IMR-90 (cell line): ENCODE measurements around the gene TNKS2. TPM values are rescaled to one million over a fixed set of nuclear protein-coding genes. Genes with fewer than 3 reads are reported as not detected.

Source experiments
- ATAC-seq: fragments of 200-7000 bp; cut with Tn5 transposase; 2 replicates; pipeline ENCODE4 v1.9.1; 2020; ENCODE audit warnings: low read depth, mild to moderate bottlenecking, moderate library complexity
- BruUV-seq: library from RNA; stranded (reverse); fragments of 400-500 nt; replicated peaks from 2 replicates; lab custom pipeline; 2021; lab: Mats Ljungman, UMichigan
- CTCF ChIA-PET: fragments of 300-600 bp; formaldehyde crosslinking; extraction: SDS; loops from one replicate; lab custom pipeline; 2021; ENCODE audit warnings: antibody characterized with exemption; lab: Yijun Ruan, JAX
- POLR2A ChIA-PET: fragments of 300-600 bp; sonication (Branson Sonifier 250); formaldehyde crosslinking; loops from one replicate; lab custom pipeline; 2022; ENCODE audit warnings: antibody characterized with exemption; ENCODE audit not compliant: unreplicated experiment; lab: Charles Lee
- DNase-seq: peaks from one replicate; pipeline ENCODE4 v3.0.0; 2013
- H2AFZ ChIP-seq: replicated peaks from 2 replicates; pipeline ENCODE3; 2013; ENCODE audit warnings: low read length, mild to moderate bottlenecking; ENCODE audit not compliant: poor library complexity
- H2AK5ac ChIP-seq: 2 replicates; pipeline ENCODE4 v1.6.1; 2013; ENCODE audit warnings: low read depth, low read length, inconsistent platforms
- H2AK9ac ChIP-seq: replicated peaks from 2 replicates; pipeline ENCODE3; 2013; ENCODE audit warnings: mild to moderate bottlenecking, low read depth, low read length, moderate library complexity; ENCODE audit not compliant: poor library complexity
- H2BK120ac ChIP-seq: 2 replicates; pipeline ENCODE4 v1.6.1; 2013; ENCODE audit warnings: low read depth, low read length, inconsistent platforms
- H2BK15ac ChIP-seq: 3 replicates; pipeline ENCODE4 v1.6.1; 2013; ENCODE audit warnings: low read depth, low read length, inconsistent platforms
- H2BK20ac ChIP-seq: 2 replicates; pipeline ENCODE4 v1.6.1; 2013; ENCODE audit warnings: low read depth, mild to moderate bottlenecking, inconsistent platforms, low read length, moderate library complexity
- H2BK5ac ChIP-seq: 2 replicates; pipeline ENCODE4 v1.6.1; 2013; ENCODE audit warnings: mild to moderate bottlenecking, low read depth, low read length, inconsistent platforms; ENCODE audit not compliant: poor library complexity, severe bottlenecking
- H3K14ac ChIP-seq: replicated peaks from 2 replicates; pipeline ENCODE4 v1.6.1; 2013; ENCODE audit warnings: low read depth, low read length, inconsistent platforms
- H3K18ac ChIP-seq: 2 replicates; pipeline ENCODE4 v1.6.1; 2013; ENCODE audit warnings: low read depth, low read length, control low read depth
- H3K23ac ChIP-seq: 2 replicates; pipeline ENCODE4 v1.6.1; 2013; ENCODE audit warnings: low read depth, low read length, inconsistent platforms
- H3K27ac ChIP-seq: 2 replicates; pipeline ENCODE4 v1.5.1; 2013; ENCODE audit warnings: mild to moderate bottlenecking, control low read depth, low read length; ENCODE audit not compliant: insufficient read depth
- H3K27me3 ChIP-seq: 2 replicates; pipeline ENCODE4 v1.6.1; 2013; ENCODE audit warnings: low read length; ENCODE audit not compliant: control insufficient read depth, insufficient read depth
- H3K36me3 ChIP-seq: 2 replicates; pipeline ENCODE4 v1.6.1; 2013; ENCODE audit warnings: low read length, mixed read lengths; ENCODE audit not compliant: control insufficient read depth, insufficient read depth
- H3K4ac ChIP-seq: 2 replicates; pipeline ENCODE4 v1.6.1; 2013; ENCODE audit warnings: low read depth, low read length, inconsistent platforms
- H3K4me1 ChIP-seq: 2 replicates; pipeline ENCODE4 v1.6.1; 2013; ENCODE audit warnings: low read length, mixed read lengths; ENCODE audit not compliant: control insufficient read depth, insufficient read depth
- H3K4me2 ChIP-seq: 2 replicates; pipeline ENCODE4 v1.6.1; 2013; ENCODE audit warnings: low read depth, mild to moderate bottlenecking, control low read depth, low read length, moderate library complexity
- H3K4me3 ChIP-seq: 2 replicates; pipeline ENCODE4 v1.5.1; 2013; ENCODE audit warnings: low read depth, mild to moderate bottlenecking, control low read depth, low read length, moderate library complexity; ENCODE audit not compliant: insufficient read depth
- H3K56ac ChIP-seq: 2 replicates; pipeline ENCODE4 v1.6.1; 2013; ENCODE audit warnings: low read length, inconsistent platforms; ENCODE audit not compliant: insufficient read depth; ENCODE audit errors: extremely low read depth
- H3K79me1 ChIP-seq, 2 experiments: 2 replicates each; pipeline ENCODE4 v1.6.1; 2013; ENCODE audit warnings: low read length in 2 of 2, inconsistent platforms in 1 of 2, low read depth in 1 of 2
- H3K9ac ChIP-seq: 2 replicates; pipeline ENCODE4 v1.6.1; 2013; ENCODE audit warnings: low read depth, low read length, control low read depth
- H3K9me1 ChIP-seq: 2 replicates; pipeline ENCODE4 v1.6.1; 2013; ENCODE audit warnings: low read length, inconsistent platforms; ENCODE audit not compliant: insufficient read depth
- H3K9me3 ChIP-seq: 2 replicates; pipeline ENCODE4 v1.6.1; 2013; ENCODE audit warnings: low read length; ENCODE audit not compliant: control insufficient read depth, insufficient read depth
- H4K20me1 ChIP-seq: 2 replicates; pipeline ENCODE4 v1.6.1; 2013; ENCODE audit warnings: low read length, inconsistent platforms; ENCODE audit not compliant: insufficient read depth
- H4K5ac ChIP-seq: 2 replicates; pipeline ENCODE4 v1.6.1; 2013; ENCODE audit warnings: mild to moderate bottlenecking, low read depth, low read length, control low read depth
- H4K8ac ChIP-seq, 2 experiments: 2 replicates each; pipeline ENCODE4 v1.6.1; 2013; ENCODE audit warnings: low read depth in 2 of 2, low read length in 2 of 2, control low read depth in 1 of 2, inconsistent platforms in 1 of 2
- H4K91ac ChIP-seq: 2 replicates; pipeline ENCODE4 v1.6.1; 2013; ENCODE audit warnings: low read depth, low read length, inconsistent platforms; ENCODE audit not compliant: insufficient read depth
- BHLHE40 ChIP-seq: fragments of 150-350 bp; IDR thresholded peaks from 2 replicates; pipeline ENCODE4 v1.6.1; 2016; ENCODE audit warnings: mild to moderate bottlenecking, low read depth, low read length
- CHD1 ChIP-seq: IDR thresholded peaks from 2 replicates; pipeline ENCODE4 v1.6.1; 2012; ENCODE audit warnings: low read depth, low read length, improper control_type of control experiment
- FOS ChIP-seq: fragments of 150-350 bp; IDR thresholded peaks from 2 replicates; pipeline ENCODE4 v1.6.1; 2016; ENCODE audit warnings: low read depth, low read length
- MAFK ChIP-seq: IDR thresholded peaks from 2 replicates; pipeline ENCODE4 v1.6.1; 2012; ENCODE audit warnings: low read depth, low read length, improper control_type of control experiment
- MAZ ChIP-seq: IDR thresholded peaks from 2 replicates; pipeline ENCODE4 v1.6.1; 2012; ENCODE audit warnings: low read depth, mild to moderate bottlenecking, low read length, improper control_type of control experiment, moderate library complexity, borderline replicate concordance
- MXI1 ChIP-seq: IDR thresholded peaks from 2 replicates; pipeline ENCODE4 v1.6.1; 2012; ENCODE audit warnings: low read depth, mild to moderate bottlenecking, low read length, moderate library complexity, borderline replicate concordance
- NFE2L2 ChIP-seq: fragments of 150-350 bp; IDR thresholded peaks from 2 replicates; pipeline ENCODE4 v1.6.1; 2016; ENCODE audit warnings: low read depth, mild to moderate bottlenecking, low read length
- POLR2A ChIP-seq: IDR thresholded peaks from 2 replicates; pipeline ENCODE4 v1.6.1; 2012; ENCODE audit warnings: mild to moderate bottlenecking, low read depth, low read length
- RAD21 ChIP-seq: IDR thresholded peaks from 2 replicates; pipeline ENCODE4 v1.6.1; 2012; ENCODE audit warnings: low read length, improper control_type of control experiment
- RCOR1 ChIP-seq: IDR thresholded peaks from 2 replicates; pipeline ENCODE4 v1.6.1; 2012; ENCODE audit warnings: mild to moderate bottlenecking, low read length, improper control_type of control experiment; ENCODE audit not compliant: insufficient replicate concordance
- RFX5 ChIP-seq: IDR thresholded peaks from 2 replicates; pipeline ENCODE4 v1.8.0; 2012; ENCODE audit warnings: low read depth, mild to moderate bottlenecking, low read length, moderate library complexity
- WGBS, 2 experiments: methylation state at CpG; one replicate each; pipeline versions ENCODE4 v1.1.5 to v1.1.7; 2013; ENCODE audit warnings: missing lambda C conversion rate in 2 of 2; ENCODE audit not compliant: insufficient read length in 1 of 2; ENCODE audit errors: extremely low coverage in 2 of 2; 5-methylcytosine and 5-hydroxymethylcytosine counted together
- dilution Hi-C: fragments of 300-500 bp; cut with HindIII; formaldehyde crosslinking; loops from one replicate; pipeline ENCODE4 v1.14.3; 2018; ENCODE audit warnings: low sequenced_read_pairs; ENCODE audit not compliant: unreplicated experiment
- in situ Hi-C: fragments of 300-500 bp; cut with MboI; formaldehyde crosslinking; loops from 3 replicates; pipeline ENCODE4 v1.14.3; 2019; ENCODE audit warnings: low sequenced_read_pairs, inconsistent platforms, mixed read lengths
- intact Hi-C: fragments of 100-400 bp; cut with micrococcal nuclease; formaldehyde crosslinking; loops from 2 replicates; pipeline ENCODE4 v1.10.0; 2022
- polyA plus RNA-seq, 3 experiments: library from polyadenylated mRNA; depleted of rRNA; stranded (reverse); fragments of >200 nt; gene quantifications; 2 replicates each; pipeline ENCODE4 v1.2.3, GENCODE V29; 2012; ENCODE audit warnings: low replicate concordance in 1 of 3
- total RNA-seq: library from RNA; depleted of rRNA; stranded (reverse); fragments of >200 nt; gene quantifications from 2 replicates; pipeline ENCODE4 v1.2.3, GENCODE V29; 2012
- TF ChIP-seq, protein P1 (sequence below): fragments of 150-350 bp; IDR thresholded peaks from 2 replicates; pipeline ENCODE4 v1.6.1; 2016; ENCODE audit warnings: low read depth, mild to moderate bottlenecking, low read length, moderate library complexity, borderline replicate concordance
- TF ChIP-seq, protein P2 (sequence below): fragments of 150-350 bp; IDR thresholded peaks from 2 replicates; pipeline ENCODE4 v1.6.1; 2017; ENCODE audit warnings: mild to moderate bottlenecking, antibody characterized with exemption, low read length, low read depth

Gene TNKS2
- total and polyA plus RNA-seq, 2 of the 4 experiments (the other 2 are of a cell fraction) = 17.0 to 41.4 TPM

DNA sequence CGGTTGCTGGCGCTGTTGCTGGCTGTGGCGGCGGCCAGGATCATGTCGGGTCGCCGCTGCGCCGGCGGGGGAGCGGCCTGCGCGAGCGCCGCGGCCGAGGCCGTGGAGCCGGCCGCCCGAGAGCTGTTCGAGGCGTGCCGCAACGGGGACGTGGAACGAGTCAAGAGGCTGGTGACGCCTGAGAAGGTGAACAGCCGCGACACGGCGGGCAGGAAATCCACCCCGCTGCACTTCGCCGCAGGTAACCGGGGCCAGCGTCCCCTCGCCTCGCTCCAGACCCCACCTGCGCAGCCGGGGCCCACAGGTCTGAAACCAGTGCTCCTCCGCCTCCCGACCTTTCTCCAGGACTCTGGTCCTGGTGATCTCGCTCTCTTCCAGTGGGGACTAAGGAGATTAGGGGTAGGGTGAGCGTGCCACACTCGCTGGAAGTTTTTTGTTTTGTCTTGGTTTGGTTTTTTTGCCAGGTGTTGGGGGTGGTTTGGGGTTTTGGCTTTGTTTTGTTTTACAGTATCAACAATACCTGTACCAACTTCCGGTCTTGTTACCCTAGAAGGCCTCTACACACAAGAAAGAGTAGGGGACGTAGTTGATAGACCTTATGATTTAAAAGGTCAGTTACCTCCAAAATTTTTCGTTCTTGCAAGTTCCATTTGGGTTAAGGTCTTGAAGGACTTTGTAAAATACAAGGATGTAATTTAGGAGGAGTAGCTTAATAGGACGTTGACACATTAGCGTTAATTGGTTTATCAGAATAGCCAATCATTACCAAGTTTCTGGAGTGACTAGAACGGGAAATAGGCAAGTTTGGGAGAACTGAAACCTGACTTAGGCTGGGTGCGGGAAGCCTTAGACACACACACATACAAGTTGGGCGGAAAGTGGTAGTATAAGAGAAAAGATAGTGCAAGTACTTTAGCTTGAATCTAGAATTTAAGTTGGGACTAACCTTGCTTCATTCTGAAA, 704 bp downstream of the TNKS2 start:
- ChIA-PET CTCF (no interaction called here), POLR2A (interaction anchor here (0.5 kb wide), 1 partner anchor 443 kb away, joined by 3 read pairs; no protein-coding TSS in a partner anchor)
- H3K27ac ChIP-seq = peak overlapping the region; percentile 85
- in situ Hi-C loops = no loop called here
- intact Hi-C loops = loop anchor here (5.0 kb wide), 2 partner anchors 42 to 167 kb away; partner anchors contain the start of gene PPP1R3C
- no peak overlapping the region for H2BK20ac ChIP-seq
- peaks cover 35% of the 10 kb centered on the region; the same call in 1 of the 2 replicates for H4K20me1 ChIP-seq
- TF ChIP-seq, protein P1, sequence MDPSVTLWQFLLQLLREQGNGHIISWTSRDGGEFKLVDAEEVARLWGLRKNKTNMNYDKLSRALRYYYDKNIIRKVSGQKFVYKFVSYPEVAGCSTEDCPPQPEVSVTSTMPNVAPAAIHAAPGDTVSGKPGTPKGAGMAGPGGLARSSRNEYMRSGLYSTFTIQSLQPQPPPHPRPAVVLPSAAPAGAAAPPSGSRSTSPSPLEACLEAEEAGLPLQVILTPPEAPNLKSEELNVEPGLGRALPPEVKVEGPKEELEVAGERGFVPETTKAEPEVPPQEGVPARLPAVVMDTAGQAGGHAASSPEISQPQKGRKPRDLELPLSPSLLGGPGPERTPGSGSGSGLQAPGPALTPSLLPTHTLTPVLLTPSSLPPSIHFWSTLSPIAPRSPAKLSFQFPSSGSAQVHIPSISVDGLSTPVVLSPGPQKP = no peak
- TF ChIP-seq MAZ (no peak), MAFK (no peak), MXI1 (no peak), RCOR1 (no peak), FOS (no peak), POLR2A (no peak), NFE2L2 (no peak), RFX5 (no peak), RAD21 (no peak), BHLHE40 (no peak), CHD1 (no peak)
- TF ChIP-seq, protein P2, sequence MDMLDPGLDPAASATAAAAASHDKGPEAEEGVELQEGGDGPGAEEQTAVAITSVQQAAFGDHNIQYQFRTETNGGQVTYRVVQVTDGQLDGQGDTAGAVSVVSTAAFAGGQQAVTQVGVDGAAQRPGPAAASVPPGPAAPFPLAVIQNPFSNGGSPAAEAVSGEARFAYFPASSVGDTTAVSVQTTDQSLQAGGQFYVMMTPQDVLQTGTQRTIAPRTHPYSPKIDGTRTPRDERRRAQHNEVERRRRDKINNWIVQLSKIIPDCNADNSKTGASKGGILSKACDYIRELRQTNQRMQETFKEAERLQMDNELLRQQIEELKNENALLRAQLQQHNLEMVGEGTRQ = no peak
- peak overlapping the region; percentile 45 for H3K18ac ChIP-seq
- peak overlapping the region; percentile 95 for H3K9ac ChIP-seq
- H2AK9ac ChIP-seq = peak overlapping the region; percentile 85
- H3K9me1 ChIP-seq = no peaks in the 10 kb centered on the region
- H2BK5ac ChIP-seq = peak overlapping the region; percentile 72
- 1% methylated on average over 27 of the region's 54 CpGs; no CpG with 5 or more reads in 1 of the 2 experiments for WGBS, 2 experiments
- H2AK5ac ChIP-seq = peak overlapping the region; percentile 44; the same call in 1 of the 2 replicates
- peak overlapping the region; percentile 67 for H3K4ac ChIP-seq
- peaks cover 2% of the 10 kb centered on the region for H3K36me3 ChIP-seq
- H3K56ac ChIP-seq = 0 out of 2 replicates have a peak overlapping the region, but pooled peaks have one; percentile 24
- peak overlapping the region; percentile 73 for H4K5ac ChIP-seq
- H3K23ac ChIP-seq = peak overlapping the region; percentile 82
- peak overlapping the region; percentile 84 for H2AFZ ChIP-seq
- dilution Hi-C loops = no loop called here
- peak; percentile 11; the same call in 1 of the 2 replicates for ATAC-seq
- no peak overlapping the region for H2BK120ac ChIP-seq
- peak overlapping the region; percentile 92 for H3K4me3 ChIP-seq
- peak; percentile 50 for DNase-seq
- no peaks in the 10 kb centered on the region for H3K27me3 ChIP-seq
- H3K9me3 ChIP-seq = no peaks in the 10 kb centered on the region
- BruUV-seq = no TSS peak
- H3K79me1 ChIP-seq = peaks cover 9 to 46% of the 10 kb centered on the region in 2 experiments; a peak in 3 of 4 replicates
- H4K91ac ChIP-seq = peak overlapping the region; percentile 18
- H3K4me2 ChIP-seq = peak overlapping the region; percentile 98
- 0 out of 2 replicates have a peak, but pooled peaks cover 2% of the 10 kb centered on the region for H3K4me1 ChIP-seq
- peak overlapping the region; percentile 41 to 42; a peak in 3 of 4 replicates for H4K8ac ChIP-seq
- H3K14ac ChIP-seq = peak overlapping the region; percentile 66
- H2BK15ac ChIP-seq = no peak overlapping the region
